Measurements from ENCODE around the gene UGT3A2. TPM values are rescaled to one million over a fixed set of nuclear protein-coding genes. Genes with fewer than 3 reads are reported as not detected.
A peak's percentile ranks its signal among the peaks of the same experiment; 100 is the strongest.

UGT3A2 gene
- total RNA-seq, 1 donor from 2014 or later: not detected

GRCh38 chr5:36070687-36071571 lies 4.2 kb upstream of the UGT3A2 start:
- peak; percentile 70 for ATAC-seq
- no peak for DNase-seq
- peak overlapping the region; percentile 30 for H3K4me3 ChIP-seq
- intact Hi-C loops (cut with DNase I): no loop called here
- no peaks in the 10 kb centered on the region for H3K9me3 ChIP-seq
- peaks cover 9% of the 10 kb centered on the region for H3K27me3 ChIP-seq
- H3K36me3 ChIP-seq: no peaks in the 10 kb centered on the region
- no peak overlapping the region for H3K27ac ChIP-seq
- TF ChIP-seq, protein P1, sequence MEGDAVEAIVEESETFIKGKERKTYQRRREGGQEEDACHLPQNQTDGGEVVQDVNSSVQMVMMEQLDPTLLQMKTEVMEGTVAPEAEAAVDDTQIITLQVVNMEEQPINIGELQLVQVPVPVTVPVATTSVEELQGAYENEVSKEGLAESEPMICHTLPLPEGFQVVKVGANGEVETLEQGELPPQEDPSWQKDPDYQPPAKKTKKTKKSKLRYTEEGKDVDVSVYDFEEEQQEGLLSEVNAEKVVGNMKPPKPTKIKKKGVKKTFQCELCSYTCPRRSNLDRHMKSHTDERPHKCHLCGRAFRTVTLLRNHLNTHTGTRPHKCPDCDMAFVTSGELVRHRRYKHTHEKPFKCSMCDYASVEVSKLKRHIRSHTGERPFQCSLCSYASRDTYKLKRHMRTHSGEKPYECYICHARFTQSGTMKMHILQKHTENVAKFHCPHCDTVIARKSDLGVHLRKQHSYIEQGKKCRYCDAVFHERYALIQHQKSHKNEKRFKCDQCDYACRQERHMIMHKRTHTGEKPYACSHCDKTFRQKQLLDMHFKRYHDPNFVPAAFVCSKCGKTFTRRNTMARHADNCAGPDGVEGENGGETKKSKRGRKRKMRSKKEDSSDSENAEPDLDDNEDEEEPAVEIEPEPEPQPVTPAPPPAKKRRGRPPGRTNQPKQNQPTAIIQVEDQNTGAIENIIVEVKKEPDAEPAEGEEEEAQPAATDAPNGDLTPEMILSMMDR (IDR thresholded peaks at IDR 0.05): no peak
- H3K4me1 ChIP-seq: no peaks in the 10 kb centered on the region

DNA sequence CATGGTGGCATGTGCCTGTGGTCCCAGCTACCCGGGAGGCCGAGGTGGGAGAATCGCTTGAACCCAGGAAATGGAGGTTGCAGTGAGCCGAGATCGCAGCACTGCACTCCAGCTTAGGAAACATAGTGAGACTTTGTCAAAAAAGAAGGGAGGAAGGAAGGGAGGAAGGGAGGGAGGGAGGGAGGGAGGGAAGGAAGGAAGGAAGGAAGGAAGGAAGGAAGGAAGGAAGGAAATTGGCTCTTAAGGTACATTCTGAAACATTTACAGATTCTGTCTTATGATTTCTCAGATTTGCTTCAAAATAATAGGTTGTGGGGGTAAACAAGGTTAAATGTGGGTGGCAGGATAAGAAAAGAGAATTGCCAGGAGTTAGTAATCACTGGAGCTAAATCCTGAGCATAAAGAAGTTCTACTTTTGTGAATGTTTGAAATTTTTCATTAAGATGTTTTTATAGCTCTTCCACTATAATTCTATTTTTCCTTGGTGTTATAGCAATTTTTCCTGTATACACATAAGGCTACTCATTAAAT lies 2.1 kb upstream of the UGT3A2 start:
- no peak for DNase-seq
- ATAC-seq: no peak
- H3K27me3 ChIP-seq: peaks cover 14% of the 10 kb centered on the region
- H3K27ac ChIP-seq: no peak overlapping the region
- H3K4me3 ChIP-seq: no peak overlapping the region
- intact Hi-C loops (cut with DNase I): no loop called here
- no peaks in the 10 kb centered on the region for H3K9me3 ChIP-seq
- no peaks in the 10 kb centered on the region for H3K4me1 ChIP-seq
- TF ChIP-seq, protein P1 (IDR thresholded peaks at IDR 0.05): no peak
- no peaks in the 10 kb centered on the region for H3K36me3 ChIP-seq

DNA sequence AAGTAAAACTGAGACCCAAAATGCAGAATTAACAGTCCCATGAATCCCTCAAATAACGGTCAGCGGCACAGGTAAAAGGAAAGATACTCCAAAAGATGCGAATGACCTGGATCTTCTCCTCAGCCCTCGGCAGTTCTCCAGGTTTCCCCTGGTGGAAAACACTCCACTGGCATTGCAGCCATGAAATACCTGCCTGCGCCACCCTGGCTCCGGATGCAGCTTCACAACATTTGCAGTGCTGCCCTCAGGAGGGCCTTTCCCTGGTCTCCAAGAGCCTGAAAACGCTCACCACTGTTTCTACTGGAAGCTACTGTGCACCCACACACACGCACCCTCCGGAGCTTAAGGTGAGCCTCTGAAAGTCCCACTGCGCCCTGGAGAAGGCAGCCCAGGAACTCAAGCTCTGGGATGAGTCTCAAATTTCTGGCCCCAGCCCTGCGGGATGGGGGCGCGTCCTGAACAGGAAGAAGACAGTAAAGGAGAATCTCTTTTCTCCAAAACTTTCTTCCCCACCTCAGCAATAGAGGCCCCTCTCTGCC lies 612 bp downstream of the UGT3A2 start:
- no peaks in the 10 kb centered on the region for H3K36me3 ChIP-seq
- no peak overlapping the region for H3K27ac ChIP-seq
- no peaks in the 10 kb centered on the region for H3K9me3 ChIP-seq
- intact Hi-C loops (cut with DNase I): no loop called here
- H3K4me3 ChIP-seq: no peak overlapping the region
- TF ChIP-seq, protein P1 (IDR thresholded peaks at IDR 0.05): no peak
- no peaks in the 10 kb centered on the region for H3K4me1 ChIP-seq
- no peak for ATAC-seq
- peaks cover 14% of the 10 kb centered on the region for H3K27me3 ChIP-seq
- DNase-seq: no peak

DNA sequence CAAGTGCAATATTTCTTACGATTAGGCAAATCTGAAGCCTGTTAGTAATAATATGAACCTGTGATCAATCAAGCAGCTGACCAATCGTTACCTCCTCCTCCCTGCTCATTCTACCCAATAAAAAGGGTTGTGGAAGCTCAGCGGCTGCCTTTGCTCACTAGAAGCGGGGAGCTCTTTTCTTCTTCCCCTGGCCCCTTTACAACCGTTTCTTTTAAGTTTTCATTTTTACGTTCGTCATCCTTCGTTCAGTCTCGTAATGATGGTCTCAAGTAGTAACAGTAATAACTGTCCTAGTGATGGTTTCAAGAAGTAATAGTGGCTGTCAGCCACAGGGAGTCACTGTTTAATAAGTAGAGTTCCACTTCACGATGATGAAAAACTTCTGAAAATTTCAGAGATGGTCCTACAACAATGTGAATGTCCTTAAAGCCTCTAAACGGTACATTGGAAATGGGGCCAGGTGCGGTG lies 6.2 kb downstream of the UGT3A2 start:
- no peak overlapping the region for H3K4me3 ChIP-seq
- no peaks in the 10 kb centered on the region for H3K4me1 ChIP-seq
- TF ChIP-seq, protein P1 (IDR thresholded peaks at IDR 0.05): no peak
- no peaks in the 10 kb centered on the region for H3K36me3 ChIP-seq
- peaks cover 2% of the 10 kb centered on the region for H3K27me3 ChIP-seq
- DNase-seq: no peak
- ATAC-seq: no peak
- intact Hi-C loops (cut with DNase I): no loop called here
- H3K27ac ChIP-seq: no peak overlapping the region
- H3K9me3 ChIP-seq: no peaks in the 10 kb centered on the region

DNA sequence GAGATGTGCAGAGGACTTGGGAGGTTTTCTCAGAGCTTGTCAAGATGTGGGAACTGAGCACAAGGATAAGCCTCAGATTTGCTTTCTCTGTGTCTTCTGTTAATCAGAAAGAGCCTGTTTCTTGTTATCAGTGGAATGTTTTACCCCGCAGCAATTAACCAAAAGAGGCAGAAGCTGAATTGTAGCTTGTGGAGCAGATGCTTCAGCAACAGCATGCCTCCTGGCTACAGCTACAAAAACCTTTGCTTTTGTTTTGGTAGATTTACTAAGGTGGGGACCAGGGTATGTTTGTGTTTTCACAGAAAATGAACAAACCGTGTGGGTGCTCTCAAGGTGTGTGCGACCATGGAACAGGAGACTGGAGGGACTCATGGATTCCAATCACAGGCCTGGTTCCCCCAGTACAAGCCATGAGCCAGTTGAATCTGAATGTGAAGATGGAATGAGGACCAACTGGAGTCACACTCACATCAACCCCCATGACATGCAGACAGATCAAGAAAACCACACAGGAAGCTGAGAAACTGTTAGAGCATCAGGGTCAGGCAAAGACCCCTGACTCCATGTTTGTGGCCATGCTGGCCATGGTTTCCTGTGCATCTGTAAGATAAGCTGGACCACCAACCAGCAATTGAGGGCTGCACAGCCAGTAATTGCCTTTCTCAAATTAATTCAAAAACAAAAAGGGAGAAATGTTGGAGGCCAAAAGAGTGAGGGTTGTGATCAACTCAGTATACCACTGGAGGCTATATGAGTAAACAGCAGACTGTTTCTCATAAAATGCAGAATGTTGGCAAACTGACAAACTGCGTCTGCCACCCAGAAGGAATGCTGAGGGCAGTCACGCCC lies 6.9 kb downstream of the UGT3A2 start:
- TF ChIP-seq, protein P1 (IDR thresholded peaks at IDR 0.05): no peak
- ATAC-seq: no peak
- H3K4me3 ChIP-seq: no peak overlapping the region
- H3K4me1 ChIP-seq: no peaks in the 10 kb centered on the region
- no peaks in the 10 kb centered on the region for H3K36me3 ChIP-seq
- H3K27me3 ChIP-seq: no peaks in the 10 kb centered on the region
- H3K9me3 ChIP-seq: no peaks in the 10 kb centered on the region
- DNase-seq: no peak
- intact Hi-C loops (cut with DNase I): no loop called here
- no peak overlapping the region for H3K27ac ChIP-seq

Measured in upper lobe of right lung (tissue), 1 donor.